Amygdala (tissue), 56 donors: Measurements from ENCODE around the gene CPB1.

Experiments
- DNase-seq, 56 donors: peaks; one replicate each; lab custom pipeline; 2025; lab: John Stamatoyannopoulos, UW

CPB1 gene

GRCh38 chr3:148879256-148879655 lies 51.6 kb downstream of the CPB1 start:
- no peak for DNase-seq

DNA sequence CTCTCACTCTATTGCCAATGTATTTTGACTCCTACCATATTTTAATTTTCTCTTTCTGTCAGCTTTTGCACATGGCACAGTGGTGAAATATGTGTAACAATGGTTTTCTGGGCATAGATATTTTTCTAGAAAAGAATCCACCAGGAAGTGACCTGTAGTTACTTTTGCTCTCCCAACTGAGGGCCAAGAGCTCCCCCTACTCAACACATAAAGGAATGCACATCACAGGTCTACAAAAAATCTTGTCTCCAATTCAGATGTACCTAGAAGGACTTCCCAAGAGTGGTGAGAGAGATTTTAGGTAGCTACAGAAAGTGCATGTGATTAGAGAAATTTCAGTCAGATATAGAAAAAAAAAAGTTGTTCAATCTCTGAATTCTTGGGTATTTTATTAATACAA lies 53.1 kb downstream of the CPB1 start:
- no peak for DNase-seq

- DNase-seq, result no peak
Measured at GRCh38 chr3:148881286-148881685, 53.7 kb downstream of the CPB1 start.

GRCh38 chr3:148882288-148882687 lies 54.7 kb downstream of the CPB1 start:
- DNase-seq, result no peak

- no peak for DNase-seq
Measured at GRCh38 chr3:148883163-148883562, 55.6 kb downstream of the CPB1 start.

DNA sequence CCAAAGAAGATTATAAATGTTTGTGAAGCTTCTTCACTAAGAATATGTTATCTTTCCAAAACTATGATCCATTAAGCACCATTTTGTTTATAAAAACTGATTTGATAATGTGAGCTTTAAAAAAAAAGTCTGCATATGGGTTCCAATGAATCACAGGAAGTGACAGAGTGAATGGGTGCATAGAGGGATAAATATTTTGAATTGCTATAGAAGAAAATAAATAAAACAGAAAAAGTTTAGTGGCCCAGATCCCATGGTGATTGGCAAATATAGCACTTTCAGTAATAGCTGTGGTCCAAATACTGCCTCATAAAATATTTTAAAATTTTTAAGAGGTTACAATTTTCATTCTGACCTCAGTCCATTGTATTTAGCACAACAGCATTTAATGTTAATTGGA lies 56.6 kb downstream of the CPB1 start:
- no peak for DNase-seq

GRCh38 chr3:148889828-148890227 lies 62.2 kb downstream of the CPB1 start:
- DNase-seq, result no peak

- no peak for DNase-seq
Measured at GRCh38 chr3:148896062-148896461, 68.5 kb downstream of the CPB1 start.

GRCh38 chr3:148901987-148902791 lies 74.6 kb downstream of the CPB1 start:
- no peak for DNase-seq

- DNase-seq, result no peak
Measured at GRCh38 chr3:148903022-148903442, 75.4 kb downstream of the CPB1 start.

DNA sequence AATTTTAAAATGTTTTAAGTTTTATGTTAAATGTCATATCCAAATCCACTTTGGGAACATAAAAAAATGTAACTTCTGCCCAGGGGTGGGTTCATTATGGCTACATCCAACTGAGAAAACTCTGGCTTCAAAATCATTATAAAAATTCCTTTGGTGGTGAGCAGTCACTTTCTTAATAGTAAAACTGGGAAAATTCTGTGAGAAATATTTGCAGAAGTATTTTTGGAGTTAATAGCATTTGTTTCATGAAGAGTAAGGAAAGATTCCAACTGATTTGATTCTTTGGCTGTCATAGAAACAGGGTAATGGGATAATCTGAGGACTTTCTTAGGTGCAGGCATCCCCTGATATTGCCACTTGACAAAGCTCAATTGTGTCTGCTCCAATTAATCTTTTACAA lies 76.3 kb downstream of the CPB1 start:
- DNase-seq, result no peak

DNA sequence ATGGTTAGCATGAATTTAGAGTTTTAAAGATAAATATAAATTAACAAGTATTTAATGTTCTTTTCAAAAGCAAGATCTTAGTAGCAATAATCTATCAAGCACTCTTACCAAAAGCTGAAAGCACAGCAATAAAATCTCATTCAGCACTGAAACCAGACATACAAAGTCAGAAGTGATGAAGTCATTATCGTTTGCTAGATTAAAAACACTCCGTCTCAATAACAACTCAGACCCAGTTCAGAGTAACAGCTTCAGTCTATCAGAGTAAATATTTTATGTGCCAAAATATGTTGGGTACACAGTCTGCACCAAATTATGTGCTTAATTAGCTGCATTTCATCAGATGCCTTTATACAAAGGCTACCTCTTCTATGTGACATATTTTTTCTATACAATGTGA lies 79.1 kb downstream of the CPB1 start:
- no peak for DNase-seq
